CD14-positive monocyte (primary cell): ENCODE data around the gene VPS35. TPM values are rescaled to one million over a fixed set of nuclear protein-coding genes. Genes with fewer than 3 reads are reported as not detected.
A peak's percentile ranks its signal among the peaks of the same experiment; 100 is the strongest.

Experiments
- DNase-seq, 3 donors: peaks; one replicate each; pipeline ENCODE4 v3.0.0-alpha.2; 2011 to 2022
- H2AFZ ChIP-seq: 2 replicates; pipeline ENCODE4 v1.6.0; 2012; ENCODE audit warnings: mild to moderate bottlenecking, low read depth, low read length, inconsistent platforms; ENCODE audit not compliant: insufficient read depth, poor library complexity, severe bottlenecking
- H3K27ac ChIP-seq, 2 donors: 1 replicate in 1 of 2; 2 replicates in 1 of 2; pipeline ENCODE4 v1.5.1; 2012 to 2013; ENCODE audit warnings: low read length in 2 of 2, control low read depth in 1 of 2, inconsistent platforms in 1 of 2, low read depth in 1 of 2, mild to moderate bottlenecking in 1 of 2
- H3K27me3 ChIP-seq, 2 donors: one replicate each; pipeline versions ENCODE4 v1.6.0 to v1.6.1; 2011 to 2013; ENCODE audit warnings: low read length in 2 of 2; ENCODE audit not compliant: control insufficient read depth in 2 of 2, insufficient read depth in 2 of 2
- H3K36me3 ChIP-seq, 2 donors: replicated peaks in 1 of 2; 1 replicate in 1 of 2; 2 replicates in 1 of 2; pipeline versions ENCODE4 v1.5.1 to v1.6.1; 2012 to 2013; ENCODE audit warnings: low read length in 2 of 2, control low read depth in 1 of 2, inconsistent platforms in 1 of 2, mild to moderate bottlenecking in 1 of 2; ENCODE audit not compliant: insufficient read depth in 2 of 2, control insufficient read depth in 1 of 2
- H3K4me1 ChIP-seq, 2 donors: 1 replicate in 1 of 2; 2 replicates in 1 of 2; pipeline versions ENCODE4 v1.5.1 to v1.6.1; 2012 to 2013; ENCODE audit warnings: low read length in 2 of 2, control low read depth in 1 of 2, inconsistent platforms in 1 of 2, mild to moderate bottlenecking in 1 of 2, moderate library complexity in 1 of 2; ENCODE audit not compliant: insufficient read depth in 2 of 2, control insufficient read depth in 1 of 2
- H3K4me2 ChIP-seq: replicated peaks from 2 replicates; pipeline ENCODE3; 2012; ENCODE audit warnings: low read length, moderate library complexity, mild to moderate bottlenecking; ENCODE audit not compliant: poor library complexity, severe bottlenecking; ENCODE audit errors: extremely low read depth
- H3K4me3 ChIP-seq, 3 experiments: fragments of 200-600 bp in 1 of 3; sonication (generic) in 1 of 3; replicated peaks in 1 of 3; 1 replicate in 2 of 3; 2 replicates in 1 of 3; pipeline ENCODE4 v1.5.1; 2011 to 2013; ENCODE audit warnings: low read length in 3 of 3, mild to moderate bottlenecking in 3 of 3, control low read depth in 2 of 3, low read depth in 2 of 3, inconsistent platforms in 1 of 3, moderate library complexity in 1 of 3
- H3K79me2 ChIP-seq: 2 replicates; pipeline ENCODE4 v1.6.0; 2012; ENCODE audit warnings: mild to moderate bottlenecking, control low read depth, inconsistent platforms, low read length, moderate library complexity; ENCODE audit not compliant: insufficient read depth
- H3K9ac ChIP-seq: 2 replicates; pipeline ENCODE4 v1.6.0; 2017; ENCODE audit warnings: low read length, mild to moderate bottlenecking; ENCODE audit not compliant: insufficient read depth, poor library complexity, severe bottlenecking
- H3K9me3 ChIP-seq, 2 donors: replicated peaks in 1 of 2; 1 replicate in 1 of 2; 2 replicates in 1 of 2; pipeline versions ENCODE4 v1.5.1 to v1.6.1; 2012 to 2013; ENCODE audit warnings: low read length in 2 of 2, control low read depth in 1 of 2; ENCODE audit not compliant: control insufficient read depth in 1 of 2, insufficient read depth in 1 of 2
- H4K20me1 ChIP-seq: 2 replicates; pipeline ENCODE4 v1.6.0; 2012; ENCODE audit warnings: mild to moderate bottlenecking, low read length, control low read depth, moderate library complexity; ENCODE audit not compliant: insufficient read depth
- H3K27ac Mint-ChIP-seq, 7 donors: one replicate each; pipeline ENCODE4 v1.8.0; 2020; ENCODE audit warnings: mild to moderate bottlenecking in 7 of 7, mixed read lengths in 7 of 7, moderate library complexity in 6 of 7, inconsistent platforms in 2 of 7
- H3K27me3 Mint-ChIP-seq, 3 donors: one replicate each; pipeline ENCODE4 v1.8.0; 2021 to 2022; ENCODE audit warnings: low read depth in 3 of 3, mild to moderate bottlenecking in 3 of 3, mixed read lengths in 3 of 3, moderate library complexity in 3 of 3, inconsistent platforms in 1 of 3
- H3K36me3 Mint-ChIP-seq, 2 donors: one replicate each; pipeline ENCODE4 v1.8.0; 2020; ENCODE audit warnings: mixed read lengths in 2 of 2, inconsistent platforms in 1 of 2, mild to moderate bottlenecking in 1 of 2
- H3K4me1 Mint-ChIP-seq: one replicate; pipeline ENCODE4 v1.8.0; 2020; ENCODE audit warnings: mild to moderate bottlenecking, mixed read lengths
- H3K4me3 Mint-ChIP-seq, 2 donors: one replicate each; pipeline ENCODE4 v1.8.0; 2020; ENCODE audit warnings: mild to moderate bottlenecking in 2 of 2, mixed read lengths in 2 of 2, moderate library complexity in 1 of 2
- H3K9me3 Mint-ChIP-seq, 7 donors: one replicate each; pipeline ENCODE4 v1.8.0; 2020 to 2022; ENCODE audit warnings: mixed read lengths in 7 of 7, mild to moderate bottlenecking in 6 of 7, moderate library complexity in 6 of 7, inconsistent platforms in 2 of 7
- WGBS: methylation state at CpG from one replicate; pipeline ENCODE4 v1.1.5; 2013; ENCODE audit warnings: missing lambda C conversion rate; ENCODE audit not compliant: insufficient coverage; 5-methylcytosine and 5-hydroxymethylcytosine counted together
- intact Hi-C, 2 donors: fragments of 100-400 bp; cut with micrococcal nuclease; formaldehyde crosslinking; loops; one replicate each; pipeline versions ENCODE4 v1.15.0 to v1.15.1; 2023
- polyA plus RNA-seq, 3 donors: library from polyadenylated mRNA; depleted of rRNA in 1 of 3; unstranded in 2 of 3; stranded (reverse) in 1 of 3; fragments of 300-500 nt in 2 of 3; fragments of >200 nt in 1 of 3; fragmentation: Illumina TruSeq in 2 of 3; gene quantifications; 1 replicate in 2 of 3; 2 replicates in 1 of 3; pipeline ENCODE4 v1.2.3, GENCODE V29; 2012 to 2021
- TF ChIP-seq, protein P1 (sequence below): fragments of 200-600 bp; IDR thresholded peaks from one replicate; pipeline ENCODE4 v1.8.0; 2022; ENCODE audit warnings: antibody characterized with exemption, mild to moderate bottlenecking

The VPS35 gene
- polyA plus RNA-seq, 3 donors: 14.6 to 130 (median 113) TPM

DNA sequence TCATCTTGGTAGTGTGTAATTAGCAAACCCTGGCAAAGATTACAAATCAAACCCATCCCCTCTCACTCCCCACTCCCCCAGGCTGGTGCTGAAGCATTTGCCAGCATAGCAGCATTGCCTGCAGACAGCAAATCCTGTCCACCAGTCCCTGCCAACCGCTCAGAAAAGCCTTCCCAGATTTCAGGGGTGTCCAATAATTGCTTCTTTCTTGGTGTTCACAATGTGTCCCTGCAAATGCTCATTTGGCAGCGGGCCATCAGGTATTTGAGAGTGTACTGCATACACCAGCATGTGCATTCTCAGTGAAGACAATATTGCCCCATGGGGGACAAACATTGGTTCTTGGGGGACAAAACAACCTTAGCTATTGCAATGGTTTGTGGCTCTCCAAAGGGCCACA, 28.7 kb upstream of the VPS35 start:
- intact Hi-C loops: no loop called here
- Mint-ChIP-seq H3K4me1 (peaks cover 27% of the 10 kb centered on the region), H3K9me3 (peaks cover 0 to 3% (median 2%) of the 10 kb centered on the region in 7 donors), H3K27ac (no peak overlapping the region), H3K27me3 (peaks cover 1 to 5% (median 2%) of the 10 kb centered on the region in 3 donors), H3K4me3 (no peak overlapping the region), H3K36me3 (peaks cover 2% of the 10 kb centered on the region in 2 donors)
- no peak overlapping the region for H2AFZ ChIP-seq
- H3K4me1 ChIP-seq: peaks cover 18% of the 10 kb centered on the region in 2 donors
- H3K9me3 ChIP-seq: no peaks in the 10 kb centered on the region
- TF ChIP-seq, protein P1, sequence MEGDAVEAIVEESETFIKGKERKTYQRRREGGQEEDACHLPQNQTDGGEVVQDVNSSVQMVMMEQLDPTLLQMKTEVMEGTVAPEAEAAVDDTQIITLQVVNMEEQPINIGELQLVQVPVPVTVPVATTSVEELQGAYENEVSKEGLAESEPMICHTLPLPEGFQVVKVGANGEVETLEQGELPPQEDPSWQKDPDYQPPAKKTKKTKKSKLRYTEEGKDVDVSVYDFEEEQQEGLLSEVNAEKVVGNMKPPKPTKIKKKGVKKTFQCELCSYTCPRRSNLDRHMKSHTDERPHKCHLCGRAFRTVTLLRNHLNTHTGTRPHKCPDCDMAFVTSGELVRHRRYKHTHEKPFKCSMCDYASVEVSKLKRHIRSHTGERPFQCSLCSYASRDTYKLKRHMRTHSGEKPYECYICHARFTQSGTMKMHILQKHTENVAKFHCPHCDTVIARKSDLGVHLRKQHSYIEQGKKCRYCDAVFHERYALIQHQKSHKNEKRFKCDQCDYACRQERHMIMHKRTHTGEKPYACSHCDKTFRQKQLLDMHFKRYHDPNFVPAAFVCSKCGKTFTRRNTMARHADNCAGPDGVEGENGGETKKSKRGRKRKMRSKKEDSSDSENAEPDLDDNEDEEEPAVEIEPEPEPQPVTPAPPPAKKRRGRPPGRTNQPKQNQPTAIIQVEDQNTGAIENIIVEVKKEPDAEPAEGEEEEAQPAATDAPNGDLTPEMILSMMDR: no peak
- DNase-seq: no peak
- no peak overlapping the region for H3K27ac ChIP-seq
- H4K20me1 ChIP-seq: no peaks in the 10 kb centered on the region
- WGBS: 100% methylated on average over 1 of the region's 2 CpGs
- no peaks in the 10 kb centered on the region for H3K36me3 ChIP-seq
- no peaks in the 10 kb centered on the region for H3K27me3 ChIP-seq
- H3K9ac ChIP-seq: no peak overlapping the region
- H3K4me3 ChIP-seq: no peak overlapping the region
- no peaks in the 10 kb centered on the region for H3K79me2 ChIP-seq
- no peak overlapping the region for H3K4me2 ChIP-seq

DNA sequence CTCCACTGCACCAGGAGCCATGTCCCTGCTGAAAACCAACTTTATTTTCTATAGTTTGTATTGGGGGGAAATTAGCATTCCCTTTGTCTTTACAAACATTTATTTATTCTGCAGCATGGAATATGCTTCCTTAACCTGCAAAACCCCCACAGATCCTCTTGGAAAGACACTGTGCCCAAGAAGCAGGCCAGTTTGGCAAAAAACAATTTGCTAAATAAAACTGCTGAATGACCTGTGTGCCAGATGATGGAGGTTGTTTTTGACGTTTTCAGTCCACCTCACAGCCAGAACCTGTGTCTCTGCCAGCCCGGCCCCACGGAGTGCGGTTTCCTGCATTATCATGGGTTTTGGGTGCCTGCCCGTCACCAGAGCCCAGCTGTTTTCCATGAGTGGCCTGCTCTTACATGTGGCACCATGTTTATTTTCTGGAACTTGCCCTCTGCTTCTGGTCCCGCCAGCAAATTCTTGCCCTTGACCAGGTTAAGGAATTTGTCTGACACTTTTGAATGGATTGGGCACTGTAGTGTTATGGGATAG, 26.9 kb upstream of the VPS35 start:
- Histone ChIP-seq H3K79me2 (no peaks in the 10 kb centered on the region), H3K4me3 (no peak overlapping the region), H3K4me2 (no peak overlapping the region), H3K4me1 (peaks cover 37% of the 10 kb centered on the region in 2 donors), H3K9me3 (no peaks in the 10 kb centered on the region), H4K20me1 (no peaks in the 10 kb centered on the region), H3K9ac (no peak overlapping the region), H3K36me3 (no peaks in the 10 kb centered on the region), H3K27ac (no peak overlapping the region), H3K27me3 (no peaks in the 10 kb centered on the region), H2AFZ (peak overlapping the region; percentile 52)
- H3K9me3 Mint-ChIP-seq: peaks cover 0 to 3% (median 2%) of the 10 kb centered on the region in 7 donors
- peaks cover 0 to 7% (median 2%) of the 10 kb centered on the region in 3 donors for H3K27me3 Mint-ChIP-seq
- DNase-seq: no peak
- peaks cover 46% of the 10 kb centered on the region for H3K4me1 Mint-ChIP-seq
- H3K36me3 Mint-ChIP-seq: peaks cover 2% of the 10 kb centered on the region in 2 donors
- no peak overlapping the region for H3K4me3 Mint-ChIP-seq
- TF ChIP-seq, protein P1: no peak
- 39% methylated on average over 4 of the region's 6 CpGs for WGBS
- intact Hi-C loops: no loop called here
- peak overlapping the region in 1 of 7 donors; percentile 60 for H3K27ac Mint-ChIP-seq
